ENCODE data around the gene DRC3.

DRC3 gene

GRCh38 chr17:18038149-18038850 is 65.6 kb downstream of the DRC3 start:
- TF ChIP-seq CTCF (IDR thresholded peaks at IDR 0.05; ENCODE audit: low read depth, low read length), result no peak
- H3K4me3 ChIP-seq (ENCODE audit: low read depth, low read length), result peak overlapping the region; percentile 91

- TF ChIP-seq CTCF (IDR thresholded peaks at IDR 0.05; ENCODE audit: low read depth, low read length), result no peak
- H3K4me3 ChIP-seq (ENCODE audit: low read depth, low read length), result peak within 1 kb of the TSS; percentile 91
Measured at GRCh38 chr17:18038861-18039534, 66.3 kb downstream of the DRC3 start, which contains the start of the genes ATPAF2 and GID4. Gene ATPAF2 (minus strand): TSS chr17:18039168. CDS start chr17:18039013, 155 bp downstream. Gene GID4 (plus strand): TSS chr17:18039408. CDS start chr17:18039465, 57 bp downstream.

GRCh38 chr17:18039535-18040260 is 67.0 kb downstream of the DRC3 start:
- peak overlapping the region; percentile 91 for H3K4me3 ChIP-seq (ENCODE audit: low read depth, low read length)
- TF ChIP-seq CTCF (IDR thresholded peaks at IDR 0.05; ENCODE audit: low read depth, low read length), result no peak

- H3K4me3 ChIP-seq (ENCODE audit: low read depth, low read length), result peak overlapping the region; percentile 91
- no peak for TF ChIP-seq CTCF (IDR thresholded peaks at IDR 0.05; ENCODE audit: low read depth, low read length)
Measured at GRCh38 chr17:18040261-18040858, 67.7 kb downstream of the DRC3 start.

GRCh38 chr17:18041776-18042175 is 69.1 kb downstream of the DRC3 start:
- H3K4me3 ChIP-seq (ENCODE audit: low read depth, low read length), result no peak overlapping the region

GRCh38 chr17:18042983-18043382 is 70.3 kb downstream of the DRC3 start:
- TF ChIP-seq CTCF (IDR thresholded peaks at IDR 0.05; ENCODE audit: low read depth, low read length), result no peak
- no peak overlapping the region for H3K4me3 ChIP-seq (ENCODE audit: low read depth, low read length)

More at GRCh38 chr17:18041776-18042175, 69.1 kb downstream of the DRC3 start:
- TF ChIP-seq CTCF (IDR thresholded peaks at IDR 0.05; ENCODE audit: low read depth, low read length), result no peak
